ENCODE results near the gene SLC35F1.

The SLC35F1 gene

GRCh38 chr6:117990151-117990550, 83.1 kb downstream of the SLC35F1 start:
- no peak for ATAC-seq

GRCh38 chr6:117992856-117993255, 85.8 kb downstream of the SLC35F1 start:
- ATAC-seq: no peak
- TF ChIP-seq ZNF8 (CRISPR knock-in tag; IDR thresholded peaks at IDR 0.05) (no peak), ZNF565 (CRISPR knock-in tag; conservative IDR thresholded peaks at IDR 0.05; ENCODE audit: low read depth) (no peak), ZFP30 (CRISPR knock-in tag; IDR thresholded peaks at IDR 0.05) (no peak), SNAI2 (CRISPR knock-in tag; IDR thresholded peaks at IDR 0.05) (no peak), OSR1 (CRISPR knock-in tag; IDR thresholded peaks at IDR 0.05) (no peak), ESRRG (CRISPR knock-in tag; IDR thresholded peaks at IDR 0.05) (no peak), CSDC2 (CRISPR knock-in tag; IDR thresholded peaks at IDR 0.05) (no peak), TOX (CRISPR knock-in tag; IDR thresholded peaks at IDR 0.05; ENCODE audit: borderline replicate concordance) (no peak), CREB5 (CRISPR knock-in tag; IDR thresholded peaks at IDR 0.05; ENCODE audit: low read depth) (no peak), BACH2 (CRISPR knock-in tag; IDR thresholded peaks at IDR 0.05; ENCODE audit: borderline replicate concordance) (no peak)

More at GRCh38 chr6:117990151-117990550, 83.1 kb downstream of the SLC35F1 start:
- TF ChIP-seq CSRNP3 (CRISPR knock-in tag; IDR thresholded peaks at IDR 0.05): no peak
- TF ChIP-seq ESRRG (CRISPR knock-in tag; IDR thresholded peaks at IDR 0.05): no peak
- no peak for TF ChIP-seq ZNF565 (CRISPR knock-in tag; conservative IDR thresholded peaks at IDR 0.05; ENCODE audit: low read depth)
- TF ChIP-seq PATZ1 (CRISPR knock-in tag; IDR thresholded peaks at IDR 0.05; ENCODE audit: borderline replicate concordance): no peak
- no peak for TF ChIP-seq CSDC2 (CRISPR knock-in tag; IDR thresholded peaks at IDR 0.05)
- TF ChIP-seq POU6F1 (CRISPR knock-in tag; IDR thresholded peaks at IDR 0.05; ENCODE audit: borderline replicate concordance, low read depth): no peak
- TF ChIP-seq GLIS3 (CRISPR knock-in tag; IDR thresholded peaks at IDR 0.05): no peak
- TF ChIP-seq ZNF70 (CRISPR knock-in tag; IDR thresholded peaks at IDR 0.05): no peak
- TF ChIP-seq PPARA (CRISPR knock-in tag; IDR thresholded peaks at IDR 0.05; ENCODE audit: borderline replicate concordance): no peak
- no peak for TF ChIP-seq OSR1 (CRISPR knock-in tag; IDR thresholded peaks at IDR 0.05)
- TF ChIP-seq ZFP30 (CRISPR knock-in tag; IDR thresholded peaks at IDR 0.05): no peak
- TF ChIP-seq RARB (CRISPR knock-in tag; IDR thresholded peaks at IDR 0.05): no peak
- no peak for TF ChIP-seq CREB5 (CRISPR knock-in tag; IDR thresholded peaks at IDR 0.05; ENCODE audit: low read depth)
- TF ChIP-seq TCF4 (CRISPR knock-in tag; IDR thresholded peaks at IDR 0.05; ENCODE audit: borderline replicate concordance): no peak
- TF ChIP-seq ZFP3 (CRISPR knock-in tag; IDR thresholded peaks at IDR 0.05): no peak
- TF ChIP-seq BACH2 (CRISPR knock-in tag; IDR thresholded peaks at IDR 0.05; ENCODE audit: borderline replicate concordance): no peak

GRCh38 chr6:118012944-118013343, 105.9 kb downstream of the SLC35F1 start:
- no peak for ATAC-seq
- TF ChIP-seq CSRNP3 (CRISPR knock-in tag; IDR thresholded peaks at IDR 0.05) (no peak), PPARA (CRISPR knock-in tag; IDR thresholded peaks at IDR 0.05; ENCODE audit: borderline replicate concordance) (no peak), ZFP30 (CRISPR knock-in tag; IDR thresholded peaks at IDR 0.05) (no peak)
